Fibroblast of villous mesenchyme (primary cell): Measurements from ENCODE around the gene RIC1. TPM values are rescaled to one million over a fixed set of nuclear protein-coding genes. Genes with fewer than 3 reads are reported as not detected.

Experiments
- DNase-seq: peaks from one replicate; pipeline ENCODE4 v3.0.0-alpha.2; 2010; ENCODE audit warnings: low read depth
- H3K4me3 ChIP-seq: 2 replicates; pipeline ENCODE4 v1.5.1; 2011; ENCODE audit warnings: low read depth, mild to moderate bottlenecking, low read length
- total RNA-seq: library from RNA; depleted of rRNA; stranded (reverse); fragments of >200 nt; gene quantifications from 2 replicates; pipeline ENCODE4 v1.2.3, GENCODE V29; 2012
- TF ChIP-seq, protein P1 (sequence below): IDR thresholded peaks from 2 replicates; pipeline ENCODE4 v1.5.1; 2012; ENCODE audit warnings: low read depth, mild to moderate bottlenecking, low read length; ENCODE audit not compliant: insufficient read depth

The RIC1 gene
- total RNA-seq, 1 donor, result 71.2 TPM

DNA sequence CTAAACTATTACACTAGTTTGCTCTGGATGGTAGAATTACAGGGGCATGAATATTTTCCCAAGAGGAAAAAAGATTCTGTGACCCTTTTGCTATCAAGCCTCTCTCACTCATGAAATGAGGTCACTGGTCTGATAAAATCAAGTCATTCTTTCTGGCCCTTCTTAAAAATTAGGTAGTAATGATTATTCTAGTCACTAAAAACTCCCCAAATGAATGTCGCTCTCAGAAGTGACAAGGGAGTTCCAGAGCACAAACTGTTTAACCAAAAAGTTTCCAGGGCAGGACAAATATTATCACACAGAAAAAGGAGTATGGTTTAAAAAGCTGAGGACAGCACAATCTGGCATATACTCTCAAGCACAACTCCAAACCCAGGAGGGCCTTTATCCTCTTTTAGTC is 191.5 kb downstream of the RIC1 start:
- H3K4me3 ChIP-seq, result no peak overlapping the region
- TF ChIP-seq, protein P1, sequence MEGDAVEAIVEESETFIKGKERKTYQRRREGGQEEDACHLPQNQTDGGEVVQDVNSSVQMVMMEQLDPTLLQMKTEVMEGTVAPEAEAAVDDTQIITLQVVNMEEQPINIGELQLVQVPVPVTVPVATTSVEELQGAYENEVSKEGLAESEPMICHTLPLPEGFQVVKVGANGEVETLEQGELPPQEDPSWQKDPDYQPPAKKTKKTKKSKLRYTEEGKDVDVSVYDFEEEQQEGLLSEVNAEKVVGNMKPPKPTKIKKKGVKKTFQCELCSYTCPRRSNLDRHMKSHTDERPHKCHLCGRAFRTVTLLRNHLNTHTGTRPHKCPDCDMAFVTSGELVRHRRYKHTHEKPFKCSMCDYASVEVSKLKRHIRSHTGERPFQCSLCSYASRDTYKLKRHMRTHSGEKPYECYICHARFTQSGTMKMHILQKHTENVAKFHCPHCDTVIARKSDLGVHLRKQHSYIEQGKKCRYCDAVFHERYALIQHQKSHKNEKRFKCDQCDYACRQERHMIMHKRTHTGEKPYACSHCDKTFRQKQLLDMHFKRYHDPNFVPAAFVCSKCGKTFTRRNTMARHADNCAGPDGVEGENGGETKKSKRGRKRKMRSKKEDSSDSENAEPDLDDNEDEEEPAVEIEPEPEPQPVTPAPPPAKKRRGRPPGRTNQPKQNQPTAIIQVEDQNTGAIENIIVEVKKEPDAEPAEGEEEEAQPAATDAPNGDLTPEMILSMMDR, result no peak
- no peak for DNase-seq

DNA sequence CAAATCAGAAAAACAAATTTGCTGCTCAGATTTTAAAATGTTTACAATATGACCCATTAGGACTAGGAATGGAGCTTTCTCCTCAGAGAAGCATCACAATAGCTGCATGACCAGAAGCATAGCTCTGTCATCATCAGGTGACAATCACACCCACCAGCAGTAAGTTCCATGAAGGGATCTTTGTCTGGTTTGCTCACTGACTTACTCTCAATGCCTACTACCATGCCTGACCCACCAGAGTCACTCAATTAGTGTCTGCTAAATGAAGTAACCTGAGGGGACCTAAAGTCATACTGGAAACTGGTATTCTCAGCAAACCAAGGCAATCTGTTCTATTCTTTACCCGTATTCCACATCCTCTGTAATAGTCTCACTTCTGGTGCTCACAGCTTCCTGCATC is 196.3 kb downstream of the RIC1 start:
- no peak overlapping the region for H3K4me3 ChIP-seq
- no peak for DNase-seq
- TF ChIP-seq, protein P1, result no peak

Other genes with a start within 250 kb of the RIC1 start
- gene PLGRKT, start 191.2 kb upstream of the RIC1 start, total RNA-seq, result 17.7 and 20.3 TPM in 2 replicates
- 10.3 and 12.1 TPM in 2 replicates for gene CD274, start 178.6 kb upstream of the RIC1 start, total RNA-seq
- 31.6 and 59.6 TPM in 2 replicates for gene PDCD1LG2, start 118.6 kb upstream of the RIC1 start, total RNA-seq
- 38.3 and 58.3 TPM in 2 replicates for gene ERMP1, start 204.0 kb downstream of the RIC1 start, total RNA-seq